NCI-H2107 treated with DMSO at 0.1 percent for 48 hours (cell line): ENCODE results near the gene RPIA.
A peak's percentile ranks its signal among the peaks of the same experiment; 100 is the strongest.
"Not testable (repeated sequence)": the region's sequence is repeated elsewhere in the genome, so short reads cannot be mapped to it uniquely, and the experiment has no call there.

Source experiments
- DNase-seq: peaks from one replicate; lab custom pipeline; 2025; ENCODE audit not compliant: unreplicated experiment; lab: John Stamatoyannopoulos, UW

The RPIA gene

GRCh38 chr2:88733155-88733902, 41.9 kb downstream of the RPIA start:
- no peak for DNase-seq

GRCh38 chr2:88735133-88735532, 43.7 kb downstream of the RPIA start:
- no peak for DNase-seq

GRCh38 chr2:88735853-88736252, 44.4 kb downstream of the RPIA start:
- DNase-seq, result no peak

GRCh38 chr2:88736437-88736836, 45.0 kb downstream of the RPIA start:
- DNase-seq, result no peak

GRCh38 chr2:88737385-88737784, 45.9 kb downstream of the RPIA start:
- DNase-seq, result no peak

- no peak for DNase-seq
Observed at GRCh38 chr2:88738271-88738670, 46.8 kb downstream of the RPIA start.

- peak; percentile 68 for DNase-seq
Observed at GRCh38 chr2:88739985-88740600, 48.6 kb downstream of the RPIA start.

- DNase-seq, result no peak
Observed at GRCh38 chr2:88746929-88747490, 55.5 kb downstream of the RPIA start.

- DNase-seq, result no peak
Observed at GRCh38 chr2:88747990-88748389, 56.5 kb downstream of the RPIA start.

- DNase-seq, result no peak
Observed at GRCh38 chr2:88751768-88752167, 60.3 kb downstream of the RPIA start.

GRCh38 chr2:88753833-88754584, 62.5 kb downstream of the RPIA start:
- DNase-seq, result peak; percentile 45

- DNase-seq, result no peak
Observed at GRCh38 chr2:88754585-88755320, 63.3 kb downstream of the RPIA start.

- no peak for DNase-seq
Observed at GRCh38 chr2:88755836-88756235, 64.4 kb downstream of the RPIA start.

- no peak for DNase-seq
Observed at GRCh38 chr2:88757025-88757424, 65.6 kb downstream of the RPIA start.

GRCh38 chr2:88758702-88759101, 67.2 kb downstream of the RPIA start:
- not testable (repeated sequence) for DNase-seq

GRCh38 chr2:88760819-88761598, 69.5 kb downstream of the RPIA start:
- DNase-seq, result no peak

- no peak for DNase-seq
Observed at GRCh38 chr2:88764141-88764849, 72.8 kb downstream of the RPIA start.

- DNase-seq, result no peak
Observed at GRCh38 chr2:88764850-88765153, 73.3 kb downstream of the RPIA start.

GRCh38 chr2:88765154-88765888, 73.8 kb downstream of the RPIA start:
- DNase-seq, result peak; percentile 43
